NCI-H2107 treated with DMSO at 0.1 percent for 48 hours (cell line): ENCODE results near the gene ZNF530.

ENCODE experiments used
- DNase-seq: peaks from one replicate; lab custom pipeline; 2025; ENCODE audit not compliant: unreplicated experiment; lab: John Stamatoyannopoulos, UW

The ZNF530 gene

DNA sequence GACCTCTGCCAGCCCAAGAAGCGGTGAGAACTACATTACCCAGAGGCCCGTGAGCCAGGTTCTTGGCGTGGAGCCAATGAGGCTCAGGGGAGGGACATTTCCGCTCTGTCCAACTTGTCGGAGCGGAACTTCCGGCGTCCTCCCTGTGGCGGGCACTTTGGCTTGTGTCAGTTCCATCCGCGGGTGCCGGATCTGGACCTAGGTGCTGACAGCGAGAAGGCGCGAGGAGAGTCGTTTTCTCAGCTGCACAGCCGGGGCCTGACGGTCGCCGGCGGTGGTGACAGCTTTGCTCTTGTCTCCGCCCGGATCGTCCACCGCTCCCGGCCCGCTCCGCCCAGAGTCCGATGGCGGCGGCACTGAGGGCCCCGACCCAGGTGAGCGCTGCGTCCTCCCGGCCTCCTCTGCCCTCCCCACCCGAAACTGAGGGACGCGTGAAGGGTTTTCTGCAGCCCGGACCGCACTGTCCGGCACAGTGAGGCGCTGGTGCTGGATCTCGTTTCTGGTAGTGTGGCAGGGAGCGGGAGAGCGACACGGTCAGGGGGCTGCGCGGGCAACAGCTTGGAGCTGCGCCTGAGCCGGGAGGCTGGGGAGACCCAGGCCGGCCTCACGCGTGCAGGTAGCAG lies at the start of gene ZNF530:
TSS of gene ZNF530 (plus strand) at position 125 of the 623 bp plus-strand sequence. CDS start 4,461 bp downstream, outside the sequence.
- DNase-seq, result peak; percentile 51

DNA sequence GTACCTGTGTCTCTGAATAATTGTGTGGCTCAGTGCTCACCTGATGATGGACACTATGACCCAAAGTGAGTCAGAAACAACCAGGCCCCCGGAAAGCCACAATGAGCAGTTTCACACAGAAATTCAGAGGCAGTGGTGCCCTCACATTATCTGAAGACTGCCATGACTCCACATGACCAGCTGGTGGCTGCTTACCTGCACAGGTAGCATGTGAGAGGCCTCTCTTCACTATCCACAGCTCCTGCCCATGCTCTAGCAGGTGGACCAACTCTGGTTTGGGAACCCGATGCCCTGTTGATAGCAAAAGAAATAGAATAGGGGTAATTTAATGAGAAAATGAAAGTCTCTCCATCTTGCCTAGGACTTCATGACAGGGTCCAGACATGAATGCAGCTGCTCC lies 47.3 kb upstream of the ZNF530 start:
- DNase-seq, result no peak

GRCh38 chr19:57557659-57558058 lies 42.0 kb upstream of the ZNF530 start:
- DNase-seq, result no peak

- DNase-seq, result no peak
These were observed 41.2 kb upstream of the ZNF530 start for GRCh38 chr19:57558525-57558924.

- DNase-seq, result no peak
These were observed 40.7 kb upstream of the ZNF530 start for GRCh38 chr19:57559008-57559403.

- DNase-seq, result peak; percentile 46
These were observed 40.2 kb upstream of the ZNF530 start, which contains the start of gene ZNF550 for GRCh38 chr19:57559404-57560025. Gene ZNF550 (minus strand): TSS chr19:57559863. CDS start chr19:57559682, 181 bp downstream.

- no peak for DNase-seq
These were observed 39.6 kb upstream of the ZNF530 start for GRCh38 chr19:57560049-57560491.

- DNase-seq, result no peak
These were observed 36.1 kb upstream of the ZNF530 start for GRCh38 chr19:57563547-57563946.

GRCh38 chr19:57566396-57567265 lies 33.1 kb upstream of the ZNF530 start:
- no peak for DNase-seq

GRCh38 chr19:57570707-57571106 lies 29.0 kb upstream of the ZNF530 start:
- no peak for DNase-seq

DNA sequence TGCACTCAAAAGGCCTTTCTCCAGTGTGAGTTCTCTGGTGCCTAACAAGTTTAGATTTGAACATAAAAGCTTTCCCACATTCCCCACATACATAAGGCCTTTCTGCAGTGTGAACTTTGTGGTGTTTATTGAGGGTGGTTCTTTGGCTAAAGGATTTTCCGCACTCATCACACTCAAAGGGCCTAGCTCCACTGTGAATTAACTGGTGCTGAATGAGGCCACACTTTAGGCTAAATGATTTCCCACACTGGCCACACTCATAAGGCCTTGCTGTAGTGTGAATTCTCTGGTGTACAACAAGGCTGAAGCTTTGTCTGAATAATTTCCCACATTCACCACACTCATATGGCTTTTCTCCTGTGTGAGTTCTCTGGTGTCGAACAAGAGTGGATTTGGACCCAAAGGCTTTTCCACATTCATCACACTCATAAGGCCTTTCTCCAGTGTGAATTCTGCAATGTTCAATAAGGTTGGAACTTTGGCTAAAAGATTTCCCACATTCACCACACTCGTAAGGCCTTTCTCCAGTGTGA lies 27.2 kb upstream of the ZNF530 start:
- DNase-seq, result no peak

GRCh38 chr19:57576661-57577060 lies 23.0 kb upstream of the ZNF530 start:
- DNase-seq, result no peak

- peak; percentile 88 for DNase-seq
These were observed 21.0 kb upstream of the ZNF530 start, which contains the start of gene ZNF416 for GRCh38 chr19:57578487-57579205. Gene ZNF416 (minus strand): TSS chr19:57578911. CDS start chr19:57578704, 207 bp downstream.

- no peak for DNase-seq
These were observed 16.6 kb upstream of the ZNF530 start for GRCh38 chr19:57583104-57583520.

- peak; percentile 70 for DNase-seq
These were observed 15.9 kb upstream of the ZNF530 start, which contains the start of gene ZIK1 for GRCh38 chr19:57583521-57584416. Gene ZIK1 (plus strand): TSS chr19:57584145. CDS start chr19:57584357, 212 bp downstream.

GRCh38 chr19:57587529-57587928 lies 12.2 kb upstream of the ZNF530 start:
- no peak for DNase-seq

- no peak for DNase-seq
These were observed 316 bp upstream of the ZNF530 start for GRCh38 chr19:57599377-57599760.

GRCh38 chr19:57606931-57607330 lies 7.2 kb downstream of the ZNF530 start:
- no peak for DNase-seq

DNA sequence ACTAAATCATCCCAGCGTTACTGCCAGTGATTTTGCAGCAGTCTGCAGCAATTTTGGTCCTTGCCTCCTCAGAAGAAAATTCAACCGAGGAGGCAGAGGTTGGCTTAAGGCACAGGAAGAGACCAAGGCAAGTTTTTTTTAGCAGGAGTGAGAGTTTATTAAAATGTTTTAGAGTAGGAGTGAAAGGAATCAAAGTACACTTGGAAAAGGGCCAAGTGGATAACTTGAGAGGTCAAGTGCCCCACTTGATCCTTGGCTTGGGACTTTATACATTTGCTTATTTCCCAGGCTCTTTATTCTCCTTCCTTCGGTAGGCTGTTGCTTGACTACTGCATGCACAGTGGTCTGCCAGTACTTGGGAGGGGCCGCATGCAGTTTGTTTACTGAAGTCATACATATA lies 11.4 kb downstream of the ZNF530 start:
- DNase-seq, result no peak
